ENCODE data around the gene NKIRAS2. TPM values are rescaled to one million over a fixed set of nuclear protein-coding genes. Genes with fewer than 3 reads are reported as not detected.

Gene NKIRAS2
- polyA plus RNA-seq, 1 of the 3 experiments (the other 2 are of a cell fraction): 91.8 TPM

- peak; percentile 85 for DNase-seq
- Histone ChIP-seq H3K9ac (no peak overlapping the region), H3K79me2 (ENCODE audit: insufficient read depth) (no peaks in the 10 kb centered on the region), H3K27ac (ENCODE audit: low read depth in 2 of 2, low read length in 1 of 2) (no peak overlapping the region), H2AFZ (ENCODE audit: low read depth) (no peak overlapping the region), H3K4me2 (no peak overlapping the region), H3K4me3 (ENCODE audit: low read depth in 2 of 2, low read length in 1 of 2) (peak overlapping the region in 1 of 2 experiments; percentile 4; a peak in 1 of 4 replicates), H3K27me3 (ENCODE audit: insufficient read depth) (no peaks in the 10 kb centered on the region), H3K9me2 (no peaks in the 10 kb centered on the region), H4K20me1 (ENCODE audit: insufficient read depth) (no peaks in the 10 kb centered on the region), H3F3A (replicated peaks; ENCODE audit: insufficient read depth) (no peaks in the 10 kb centered on the region), H3K4me1 (ENCODE audit: control insufficient read depth in 1 of 2, insufficient read depth in 2 of 2, low read depth in 1 of 2, low read length in 1 of 2) (peaks cover 0 to 12% of the 10 kb centered on the region in 2 experiments; a peak in 1 of 4 replicates), H3K36me3 (replicated peaks in 1 of 2; ENCODE audit: control insufficient read depth in 1 of 2, insufficient read depth in 2 of 2, low read length in 1 of 2) (no peaks in the 10 kb centered on the region), H3K9me3 (no peaks in the 10 kb centered on the region)
- ChIA-PET CTCF (interaction anchor here (0.6 to 5.3 kb wide), 33 partner anchors 8 to 341 kb away, joined by 3 to 187 read pairs (median 5); partner anchors contain the start of genes DHX58, DNAJC7, KAT2A and KCNH4), POLR2A (interaction anchor here (0.6 to 1.1 kb wide), 2 partner anchors 13 to 51 kb away, joined by 3 read pairs; no protein-coding TSS in a partner anchor)
- WGBS (ENCODE audit: low lambda C conversion rate): 39% methylated on average over 7 of the region's 12 CpGs
- TF ChIP-seq FOXJ3 (CRISPR knock-in tag; IDR thresholded peaks at IDR 0.05): no peak
- no peak for TF ChIP-seq MXI1 (IDR thresholded peaks at IDR 0.05; ENCODE audit: low read depth, low read length)
- TF ChIP-seq SIN3A (IDR thresholded peaks at IDR 0.05; ENCODE audit: borderline replicate concordance, low read depth, low read length): no peak
- no peak for TF ChIP-seq GATA2 (CRISPR knock-in tag; IDR thresholded peaks at IDR 0.05)
- TF ChIP-seq FOXM1 (IDR thresholded peaks at IDR 0.05; ENCODE audit: low read depth): no peak
- TF ChIP-seq EP300 (IDR thresholded peaks at IDR 0.05; ENCODE audit: borderline replicate concordance in 1 of 2, low read depth in 1 of 2, low read length in 1 of 2): no peak
- no peak for TF ChIP-seq GABPA (IDR thresholded peaks at IDR 0.05; ENCODE audit: low read depth)
- no peak for TF ChIP-seq CHD2 (IDR thresholded peaks at IDR 0.05; ENCODE audit: low read length, partially characterized antibody)
- TF ChIP-seq TEAD4 (IDR thresholded peaks at IDR 0.05; ENCODE audit: borderline replicate concordance, insufficient read depth): no peak
- TF ChIP-seq CTCF (IDR thresholded peaks at IDR 0.05): peak; percentile 88
- no peak for TF ChIP-seq RXRA (IDR thresholded peaks at IDR 0.05; ENCODE audit: borderline replicate concordance, low read depth)
- no peak for TF ChIP-seq MAX (IDR thresholded peaks at IDR 0.05; ENCODE audit: low read depth)
- TF ChIP-seq RCOR1 (IDR thresholded peaks at IDR 0.05; ENCODE audit: low read length): no peak
- no peak for TF ChIP-seq FOSL2 (IDR thresholded peaks at IDR 0.05; ENCODE audit: borderline replicate concordance, low read depth)
- peak; percentile 82 for TF ChIP-seq SMC3 (IDR thresholded peaks at IDR 0.05; ENCODE audit: low read depth, low read length)
- TF ChIP-seq EZH2phosphoT487 (IDR thresholded peaks at IDR 0.05; ENCODE audit: borderline replicate concordance, low read depth): no peak
- TF ChIP-seq POLR2AphosphoS5 (IDR thresholded peaks at IDR 0.05; ENCODE audit: low read depth, low read length): no peak
- TF ChIP-seq RAD21 (IDR thresholded peaks at IDR 0.05; ENCODE audit: low read length): peak; percentile 63
- no peak for TF ChIP-seq PBX3 (IDR thresholded peaks at IDR 0.05)
- no peak for TF ChIP-seq YY1 (IDR thresholded peaks at IDR 0.05; ENCODE audit: low read depth)
- TF ChIP-seq ELF1 (IDR thresholded peaks at IDR 0.05): no peak
- no peak for TF ChIP-seq USF2 (IDR thresholded peaks at IDR 0.05; ENCODE audit: borderline replicate concordance, low read depth, low read length)
Measured at GRCh38 chr17:42067371-42068091, 47.6 kb downstream of the NKIRAS2 start.

All from SK-N-SH (cell line).